DMS53 treated with DMSO at 0.1 percent for 48 hours (cell line): ENCODE data around the gene GNB1.
A peak's percentile ranks its signal among the peaks of the same experiment; 100 is the strongest.
"Not testable (repeated sequence)": the region's sequence is repeated elsewhere in the genome, so short reads cannot be mapped to it uniquely, and the experiment has no call there.

ENCODE experiments used
- DNase-seq: peaks from one replicate; lab custom pipeline; 2025; ENCODE audit not compliant: unreplicated experiment; lab: John Stamatoyannopoulos, UW

GNB1 gene

DNA sequence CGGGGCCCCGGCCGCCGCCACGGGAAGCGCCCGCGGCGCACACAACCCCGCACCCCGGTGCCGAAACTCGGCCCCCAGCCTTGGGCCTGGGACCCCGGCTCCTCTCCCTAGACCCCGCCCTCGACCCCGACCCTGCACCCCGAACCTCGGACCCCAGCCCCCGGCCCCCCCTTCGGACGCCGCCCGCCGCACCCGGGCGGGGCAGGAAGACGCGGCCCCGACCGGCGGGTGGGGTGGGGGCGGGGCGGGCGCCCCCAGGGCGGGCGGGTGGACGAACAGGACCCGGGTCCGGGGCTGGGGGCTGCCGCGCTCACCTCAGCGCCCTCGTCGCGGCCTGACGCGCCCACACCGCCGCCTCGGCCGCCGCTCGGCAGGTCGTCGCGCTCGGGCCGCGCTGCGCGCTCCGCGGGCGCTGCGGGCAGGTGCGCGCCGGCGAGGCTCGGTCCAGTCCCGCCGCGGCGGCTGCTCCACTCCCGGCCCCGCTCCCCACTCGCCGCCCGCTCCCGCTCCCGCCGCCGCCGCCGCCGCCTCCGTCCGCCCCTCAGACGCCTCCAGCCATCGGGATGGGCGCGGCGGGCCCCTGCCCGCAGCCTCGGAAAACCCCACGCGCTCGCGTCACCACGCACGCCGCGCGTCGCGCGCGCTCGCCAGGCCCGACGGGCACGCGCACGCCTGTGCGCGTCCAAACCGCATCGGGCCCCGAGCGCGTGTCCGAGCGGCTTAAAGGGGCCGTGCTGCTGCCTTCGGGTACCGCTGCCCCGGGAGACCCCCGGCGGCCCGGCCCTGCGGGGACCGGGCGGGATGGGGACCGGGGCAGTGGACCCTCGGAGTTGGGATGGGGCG lies at the start of gene GNB1:
TSS of gene GNB1 (minus strand) at position 582 of the 843 bp plus-strand sequence. CDS start 65,634 bp downstream, outside the sequence.
- DNase-seq: peak; percentile 71

DNA sequence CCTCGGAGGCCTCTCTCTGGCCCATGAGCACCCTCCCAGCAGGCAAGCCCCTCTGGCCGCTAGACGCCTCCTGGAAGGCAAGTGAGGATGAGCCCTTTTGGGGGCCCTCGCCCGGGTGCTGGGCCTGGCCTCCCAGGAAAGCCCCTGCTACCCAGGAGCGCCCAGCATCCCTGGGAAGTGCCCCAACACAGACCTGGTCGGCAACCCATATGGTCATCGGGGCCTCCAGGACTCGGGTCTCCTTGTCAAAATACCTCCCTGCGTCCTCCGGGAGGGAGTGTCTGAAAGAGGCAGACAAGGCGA lies 49.2 kb upstream of the GNB1 start:
- DNase-seq: no peak

DNA sequence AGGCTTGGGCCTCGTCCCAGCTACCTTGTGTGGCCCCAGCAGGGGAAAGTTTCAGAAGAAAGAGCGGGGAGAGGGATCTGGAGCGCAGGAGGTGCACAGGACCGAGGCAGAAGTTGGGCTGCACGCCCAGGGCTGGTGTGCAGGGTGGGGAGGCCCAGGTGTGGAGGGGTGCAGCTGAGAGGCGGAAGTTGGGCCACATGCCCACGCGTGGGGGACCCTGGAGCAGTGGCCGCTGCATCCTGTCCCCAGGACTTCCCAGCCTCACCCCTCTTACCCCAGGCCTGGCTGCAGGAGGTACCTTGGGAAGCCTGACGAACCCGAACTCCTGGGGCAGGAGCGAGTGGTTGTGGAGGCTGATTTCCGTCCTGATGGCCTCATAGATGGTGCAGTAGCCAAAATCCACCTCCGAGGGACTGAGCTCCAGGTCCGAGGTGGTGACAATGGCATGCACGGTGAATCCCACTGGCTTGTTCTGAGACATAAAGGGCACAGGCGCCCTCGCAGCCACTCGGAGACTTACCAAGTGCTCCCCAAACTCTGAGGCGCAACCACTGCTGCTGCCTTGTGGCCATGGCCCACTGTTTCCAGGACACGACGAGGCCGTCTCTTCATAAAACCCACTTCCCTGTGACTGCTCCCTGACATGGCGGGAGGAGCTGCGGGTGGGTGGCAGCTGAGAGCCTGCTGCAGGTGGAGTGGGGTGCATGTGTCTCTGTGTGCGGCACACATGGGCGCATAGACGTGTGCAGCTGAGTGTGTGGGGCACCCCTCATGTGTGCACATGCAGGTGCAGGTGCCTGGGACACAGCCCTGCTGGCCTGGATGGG lies 48.6 kb upstream of the GNB1 start:
- no peak for DNase-seq

DNA sequence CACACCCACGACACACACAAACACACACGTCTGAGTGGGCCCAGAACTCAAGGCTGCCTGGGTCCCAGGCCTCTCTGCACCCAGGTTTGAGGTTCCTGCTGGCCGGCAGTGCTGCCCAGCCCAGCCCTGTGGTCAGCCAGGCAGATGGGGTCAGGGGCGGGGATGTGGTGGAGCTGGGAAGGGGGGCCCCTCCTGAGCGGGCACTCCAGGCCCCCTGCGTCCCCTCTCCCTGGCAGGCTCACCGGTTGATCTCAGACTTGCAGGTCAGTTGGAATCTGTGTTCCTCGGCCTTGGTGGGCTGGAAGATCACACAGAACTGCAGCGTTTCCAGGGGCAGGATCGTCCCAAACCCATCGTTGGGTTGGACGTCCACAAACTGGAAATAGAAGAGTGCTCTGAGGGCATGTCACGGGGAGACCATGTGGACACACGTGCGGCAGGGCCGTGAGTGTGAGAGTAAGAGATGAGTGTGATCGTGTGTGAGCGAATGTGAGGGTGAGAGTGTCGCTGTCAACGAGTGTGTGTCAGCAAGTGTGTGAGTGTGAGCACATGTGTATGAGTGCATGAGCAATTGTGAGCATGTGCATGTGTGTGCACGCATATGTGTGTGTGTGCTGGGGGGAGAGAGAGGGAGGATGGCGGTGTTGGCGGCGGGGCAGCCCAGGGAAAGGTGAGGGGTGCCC lies 47.9 kb upstream of the GNB1 start:
- no peak for DNase-seq

DNA sequence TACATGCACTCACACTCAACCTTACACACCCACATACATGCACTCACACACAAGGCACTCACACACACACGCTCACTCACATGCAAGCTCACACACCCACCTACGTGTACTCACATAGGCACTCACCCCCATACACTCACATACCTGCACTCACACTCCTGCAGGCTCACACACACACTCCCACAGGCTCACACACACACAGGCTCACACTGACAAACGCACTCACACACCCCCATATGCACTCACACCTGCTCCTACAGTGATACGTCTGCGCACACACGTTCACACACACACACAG lies 47.3 kb upstream of the GNB1 start:
- DNase-seq: no peak

DNA sequence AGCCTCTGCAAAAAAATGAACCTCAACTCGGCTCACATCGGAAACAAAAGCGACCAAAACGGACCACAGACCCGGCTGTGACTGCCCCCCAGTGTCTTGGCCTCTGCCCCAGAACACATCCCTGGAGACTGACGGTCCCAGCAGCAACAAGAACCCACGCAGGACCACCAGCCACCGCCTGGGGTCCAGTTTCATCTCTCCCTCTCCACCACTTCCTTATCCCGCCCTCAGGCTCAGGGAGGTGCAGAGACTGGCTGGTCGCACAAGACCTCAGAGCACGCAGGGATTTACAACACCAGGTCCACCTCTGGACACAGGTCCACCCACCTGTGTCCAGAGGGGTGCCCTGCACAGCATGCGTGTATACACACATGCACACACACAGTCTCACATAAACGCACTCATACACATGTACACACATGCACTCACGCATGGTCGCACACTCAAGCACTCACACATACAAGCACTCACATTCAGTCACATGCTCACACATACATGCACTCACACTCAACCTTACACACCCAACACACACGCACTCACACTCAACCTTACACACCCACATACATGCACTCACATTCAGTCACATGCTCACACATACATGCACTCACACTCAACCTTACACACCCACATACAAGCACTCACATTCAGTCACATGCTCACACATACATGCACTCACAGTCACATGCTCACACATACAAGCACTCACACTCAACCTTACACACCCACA lies 46.8 kb upstream of the GNB1 start:
- DNase-seq: no peak

DNA sequence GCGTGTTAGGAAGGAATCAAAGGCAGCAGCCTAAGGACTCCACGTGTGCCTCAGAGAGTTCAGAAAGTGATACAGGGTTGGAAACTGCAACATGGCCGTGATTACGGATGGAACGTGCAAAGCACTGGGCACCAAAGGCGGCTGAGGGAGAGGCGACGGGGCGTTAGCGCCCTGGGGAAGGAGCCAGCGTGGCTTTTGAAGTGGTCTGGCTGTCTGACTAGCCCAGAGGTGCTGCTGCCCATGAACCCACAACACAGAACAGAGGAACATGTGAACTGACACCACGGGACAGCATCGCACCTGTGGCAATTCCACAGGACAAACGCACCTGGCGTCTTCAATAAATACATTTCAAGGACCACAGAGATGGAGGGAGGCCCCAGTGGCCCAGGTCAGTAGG lies 46.2 kb upstream of the GNB1 start:
- DNase-seq: no peak

DNA sequence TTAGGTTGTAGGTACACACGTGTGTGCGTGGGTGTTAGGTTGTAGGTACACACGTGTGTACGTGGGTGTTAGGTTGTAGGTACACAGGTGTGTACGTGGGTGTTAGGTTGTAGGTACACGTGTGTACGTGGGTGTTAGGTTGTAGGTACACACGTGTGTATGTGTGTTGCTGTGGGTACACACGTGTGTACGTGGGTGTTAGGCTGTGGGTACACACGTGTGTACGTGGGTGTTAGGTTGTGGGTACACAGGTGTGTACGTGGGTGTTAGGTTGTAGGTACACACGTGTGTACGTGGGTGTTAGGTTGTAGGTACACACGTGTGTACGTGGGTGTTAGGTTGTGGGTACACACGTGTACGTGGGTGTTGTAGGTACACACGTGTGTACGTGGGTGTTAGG lies 44.0 kb upstream of the GNB1 start:
- not testable (repeated sequence) for DNase-seq

DNA sequence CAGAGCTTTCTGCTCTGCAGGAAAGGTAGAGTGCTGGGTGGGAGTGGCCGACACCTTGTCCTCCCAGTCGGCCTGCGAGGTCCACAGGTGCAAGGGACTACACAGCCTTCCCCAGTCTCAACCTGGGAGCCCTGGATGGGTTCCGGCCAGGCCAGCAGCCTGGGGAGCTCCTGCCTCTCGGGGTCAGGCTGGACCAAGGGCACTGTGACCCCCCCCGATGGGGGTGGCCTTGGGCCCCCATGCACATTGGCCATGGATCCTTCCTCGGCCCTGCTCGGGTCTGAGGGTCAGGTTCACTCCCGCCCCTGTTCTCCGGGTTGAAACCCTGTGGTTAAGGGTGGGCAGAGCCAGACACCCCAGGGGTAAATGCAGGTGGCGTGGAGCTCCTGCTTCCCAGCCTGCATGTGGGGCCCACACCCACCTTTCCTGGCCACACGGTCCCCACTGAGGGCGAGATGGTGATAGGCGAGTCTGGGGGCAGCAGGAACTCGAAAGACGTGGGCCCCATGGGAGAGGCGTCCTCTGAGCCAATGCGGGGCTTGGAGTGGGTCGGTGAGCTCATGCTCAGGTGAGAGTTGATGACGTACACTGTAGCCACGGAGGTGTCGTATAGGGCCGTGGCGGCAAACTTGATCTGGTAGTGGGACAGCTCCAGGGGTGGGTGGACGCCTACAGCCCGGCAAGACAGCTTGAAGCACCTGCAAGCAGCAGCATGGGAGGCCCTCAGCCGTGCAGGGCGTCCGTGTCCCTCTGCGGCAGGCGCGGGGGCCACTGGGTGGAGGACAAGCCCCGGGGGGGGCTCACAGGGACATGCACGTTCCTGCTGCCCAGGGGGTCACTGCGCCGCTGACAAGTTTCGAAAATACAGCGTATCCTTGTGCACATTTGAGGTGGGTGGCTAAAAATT lies 39.0 kb upstream of the GNB1 start:
- no peak for DNase-seq

DNA sequence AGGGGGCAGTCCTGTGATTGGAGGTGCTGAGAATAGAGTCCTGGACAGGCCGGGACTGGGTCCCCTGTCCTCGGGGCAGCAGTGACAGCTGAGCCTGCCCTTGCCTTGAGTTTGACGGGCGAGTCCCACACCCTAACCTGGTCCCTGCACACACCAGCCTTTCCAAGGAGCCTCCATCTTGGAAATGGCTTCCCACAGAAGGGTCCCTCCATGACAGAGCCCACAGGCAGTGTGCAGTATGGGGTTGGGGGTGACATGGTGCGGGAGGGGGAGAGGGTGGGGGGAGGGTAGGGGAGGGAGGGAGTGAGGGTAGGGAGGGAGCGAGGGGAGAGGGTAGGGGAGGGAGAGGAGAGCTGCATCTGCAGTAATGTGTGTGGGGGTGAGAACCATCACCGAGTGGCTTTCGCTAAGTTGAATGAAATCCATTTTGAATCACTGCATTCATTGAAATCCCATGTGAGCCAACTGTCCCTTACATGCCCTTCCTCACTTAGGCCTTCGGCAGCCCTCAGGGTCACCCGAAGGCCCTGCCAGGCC lies 38.3 kb upstream of the GNB1 start:
- DNase-seq: no peak

DNA sequence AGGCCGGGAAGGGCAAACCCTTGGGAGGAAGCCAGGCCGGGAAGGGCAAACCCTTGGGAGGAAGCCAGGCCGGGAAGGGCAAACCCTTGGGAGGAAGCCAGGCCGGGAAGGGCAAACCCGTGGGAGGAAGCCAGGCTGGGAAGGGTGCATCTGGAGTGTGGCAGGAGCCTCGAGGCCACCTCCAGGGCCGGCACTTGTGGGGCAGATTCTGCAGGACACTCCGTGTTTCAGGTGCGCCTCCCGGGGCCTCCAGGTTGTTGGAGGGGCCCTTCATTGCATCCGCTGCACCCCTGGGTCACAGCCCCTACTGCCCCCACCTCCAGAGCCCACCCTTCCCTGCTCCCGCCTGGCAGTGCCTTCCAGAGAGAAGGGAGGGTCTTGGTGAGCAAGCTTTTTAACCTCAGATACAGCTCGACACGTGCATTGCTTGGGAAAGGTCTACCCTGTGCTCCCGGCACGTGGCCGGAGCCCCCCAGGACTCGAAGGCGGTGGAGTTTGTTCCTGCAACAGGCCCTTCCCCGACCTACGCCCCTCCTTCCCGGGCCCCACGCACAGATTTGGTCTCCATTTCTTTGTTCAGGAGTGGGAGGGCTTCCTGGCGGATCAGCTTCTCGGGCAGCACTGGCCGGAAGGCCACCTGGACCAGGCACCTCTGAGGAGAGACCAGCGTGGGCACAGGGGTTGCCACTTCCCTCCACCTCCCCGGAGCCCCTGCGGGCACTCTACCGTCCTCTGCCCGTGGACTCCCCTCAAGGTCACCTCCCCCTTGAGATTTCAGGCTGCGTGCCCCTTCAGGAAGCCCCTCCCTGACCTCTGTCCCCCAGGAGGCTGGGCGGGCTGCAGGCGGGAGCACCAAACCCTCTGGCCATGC lies 37.6 kb upstream of the GNB1 start:
- DNase-seq: no peak

DNA sequence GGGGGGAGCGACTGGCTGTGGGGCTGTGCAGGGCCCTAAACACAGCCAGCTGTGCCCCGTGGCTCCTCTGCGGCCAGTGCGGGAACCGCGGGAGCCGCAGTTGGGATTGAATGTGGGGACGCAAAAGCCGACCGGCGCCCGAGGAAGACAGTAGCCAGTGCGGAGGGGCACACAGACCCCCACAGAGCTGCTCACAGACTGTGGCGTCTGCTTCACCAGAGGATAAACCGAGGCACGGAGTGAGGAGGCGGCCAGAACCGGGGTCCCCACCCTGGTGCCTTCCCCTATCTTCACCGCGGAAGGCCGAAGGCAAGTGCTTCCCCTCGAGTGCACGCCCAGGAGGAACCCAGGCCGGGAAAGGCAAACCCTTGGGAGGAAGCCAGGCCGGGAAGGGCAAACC lies 36.9 kb upstream of the GNB1 start:
- no peak for DNase-seq

DNA sequence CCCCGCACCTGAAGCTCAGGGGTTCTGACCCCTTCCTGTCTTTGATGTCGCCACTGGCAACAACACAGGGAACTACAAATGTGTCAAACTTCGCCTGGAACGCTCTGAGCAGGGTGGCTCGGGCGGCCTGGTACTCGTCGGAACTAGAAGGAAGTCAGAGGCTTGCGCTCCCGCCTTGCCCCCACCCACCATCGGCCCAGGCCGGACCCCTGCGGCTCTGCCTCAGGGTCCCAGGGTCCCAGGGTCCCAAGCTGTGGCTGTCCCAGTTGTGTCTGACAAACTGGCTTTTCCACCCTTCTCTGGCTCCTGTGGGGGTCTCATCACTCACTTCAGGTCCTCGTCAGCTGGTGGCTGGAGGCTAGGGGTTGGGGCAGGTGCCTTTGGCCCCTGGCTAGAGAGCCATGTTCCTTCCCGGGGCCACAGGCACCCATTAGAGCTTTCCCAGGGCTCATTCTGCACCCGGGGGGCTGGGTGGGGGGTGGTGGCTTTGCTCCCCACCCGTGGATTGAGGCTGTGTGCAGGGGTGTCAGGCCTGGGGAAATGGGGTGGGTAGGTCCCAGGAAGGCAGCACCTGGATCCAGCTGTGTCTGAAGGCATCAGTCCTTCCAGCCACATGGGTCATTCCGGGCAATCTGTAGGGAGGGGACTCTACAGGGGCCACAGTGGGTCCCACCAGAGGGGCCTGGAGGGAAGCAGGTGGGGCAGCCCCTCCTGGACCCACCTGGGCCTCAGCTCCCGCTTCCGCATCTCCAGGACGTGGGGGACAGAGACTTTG lies 36.2 kb upstream of the GNB1 start:
- DNase-seq: no peak

DNA sequence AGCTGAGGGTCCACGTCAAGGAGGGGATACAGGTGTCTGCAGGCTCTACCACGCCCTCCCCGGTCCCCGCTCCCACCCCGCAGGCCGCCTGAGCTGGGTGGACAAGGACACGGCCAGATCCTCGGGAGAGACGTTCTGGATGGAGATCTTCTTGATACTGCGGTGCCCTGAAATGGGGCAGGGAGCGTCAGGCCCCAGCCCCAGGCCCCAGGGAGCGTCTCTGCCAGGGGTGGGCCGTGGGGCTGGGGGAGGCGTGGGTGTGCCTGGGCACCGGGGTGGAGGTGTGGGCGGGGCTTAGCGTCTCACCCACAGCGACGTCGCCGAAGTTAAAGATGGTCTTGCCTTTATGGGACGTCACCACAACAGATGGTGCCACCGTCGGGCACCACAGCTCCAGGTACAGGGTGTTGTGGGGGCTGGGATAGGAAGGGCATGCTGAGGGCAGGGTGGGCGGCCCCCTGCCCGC lies 35.5 kb upstream of the GNB1 start:
- DNase-seq: no peak

DNA sequence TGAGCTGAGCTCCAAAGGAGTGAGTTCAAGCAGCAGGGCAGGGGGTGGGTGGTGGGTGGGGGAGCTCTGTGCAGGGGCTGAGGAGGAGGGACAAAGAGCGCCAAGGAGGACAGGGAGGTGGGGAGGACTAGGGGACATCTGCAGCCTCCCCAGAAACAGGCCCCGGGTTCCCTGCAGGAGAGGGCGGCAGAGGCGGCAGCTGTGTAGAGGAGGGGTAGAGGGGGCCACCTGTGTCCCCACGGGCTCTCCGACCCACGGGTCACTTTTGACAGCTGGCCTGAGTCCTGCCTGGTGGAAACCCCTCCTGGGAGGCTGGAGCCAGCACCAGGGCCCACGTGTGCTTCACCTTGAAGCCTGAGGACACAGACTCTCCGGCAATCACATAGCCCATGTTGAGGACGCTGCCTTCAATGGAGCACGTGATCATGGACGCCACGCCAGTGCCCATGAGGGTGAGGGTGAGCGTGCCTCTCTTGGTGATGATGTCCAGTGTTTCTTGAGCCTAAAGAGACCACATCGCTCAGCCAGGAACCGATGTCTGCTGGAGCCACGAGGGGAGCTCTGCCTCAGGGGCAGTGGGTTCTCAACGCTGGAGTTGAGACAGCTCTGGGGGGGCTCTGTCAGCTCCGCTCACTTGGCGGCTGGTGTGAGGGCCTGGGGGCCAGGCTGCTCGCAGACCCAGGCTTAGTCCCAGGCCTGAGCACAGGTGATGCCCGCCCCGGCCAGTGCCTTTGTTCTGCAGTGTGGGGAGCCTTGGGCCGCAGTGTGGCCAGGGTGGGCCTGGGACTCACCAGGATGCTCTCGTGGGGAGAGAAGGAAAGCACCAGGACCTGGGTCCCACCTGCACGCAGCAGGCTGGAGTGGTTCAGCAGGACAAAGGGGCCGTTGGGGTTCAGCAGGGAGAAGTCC lies 34.8 kb upstream of the GNB1 start:
- DNase-seq: no peak

DNA sequence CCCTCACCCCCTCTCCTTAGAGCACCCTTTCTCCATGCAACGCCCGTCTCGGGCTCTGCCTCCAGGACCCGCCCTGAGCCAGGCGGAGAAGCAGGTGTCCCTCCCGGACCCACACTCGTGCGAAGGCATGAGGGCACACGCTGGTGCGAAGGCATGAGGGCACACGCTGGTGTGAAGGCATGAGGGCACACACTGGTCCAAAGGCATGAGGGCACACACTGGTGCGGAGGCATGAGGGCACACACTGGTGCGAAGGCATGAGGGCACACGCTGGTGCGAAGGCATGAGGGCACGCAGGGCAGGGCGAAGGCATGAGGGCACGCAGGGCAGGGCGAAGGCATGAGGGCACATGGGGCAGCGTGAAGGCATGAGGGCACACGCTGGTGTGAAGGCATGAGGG lies 34.0 kb upstream of the GNB1 start:
- no peak for DNase-seq

DNA sequence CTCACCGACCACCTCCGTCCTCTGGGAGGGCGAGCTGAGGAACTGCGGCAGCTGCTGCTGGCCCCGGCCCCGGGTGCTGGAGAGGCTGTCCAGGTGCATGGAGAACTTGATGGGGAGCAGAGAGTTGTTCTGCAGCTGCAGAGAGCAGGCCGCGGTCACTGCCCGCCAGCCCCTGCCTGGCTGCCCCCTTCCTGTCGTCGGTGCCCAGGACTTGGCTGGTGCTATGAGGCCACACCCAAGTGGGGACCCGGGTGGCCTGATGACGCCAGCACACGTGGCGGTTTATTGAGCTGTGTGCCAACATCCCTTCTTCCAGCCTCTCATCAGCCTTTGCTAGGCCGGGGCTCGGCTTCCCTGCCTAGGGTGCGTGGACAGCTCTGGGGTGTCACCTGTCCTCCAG lies 33.5 kb upstream of the GNB1 start:
- DNase-seq: no peak
